ENCODE measurements around the gene HSF5.

Gene HSF5

DNA sequence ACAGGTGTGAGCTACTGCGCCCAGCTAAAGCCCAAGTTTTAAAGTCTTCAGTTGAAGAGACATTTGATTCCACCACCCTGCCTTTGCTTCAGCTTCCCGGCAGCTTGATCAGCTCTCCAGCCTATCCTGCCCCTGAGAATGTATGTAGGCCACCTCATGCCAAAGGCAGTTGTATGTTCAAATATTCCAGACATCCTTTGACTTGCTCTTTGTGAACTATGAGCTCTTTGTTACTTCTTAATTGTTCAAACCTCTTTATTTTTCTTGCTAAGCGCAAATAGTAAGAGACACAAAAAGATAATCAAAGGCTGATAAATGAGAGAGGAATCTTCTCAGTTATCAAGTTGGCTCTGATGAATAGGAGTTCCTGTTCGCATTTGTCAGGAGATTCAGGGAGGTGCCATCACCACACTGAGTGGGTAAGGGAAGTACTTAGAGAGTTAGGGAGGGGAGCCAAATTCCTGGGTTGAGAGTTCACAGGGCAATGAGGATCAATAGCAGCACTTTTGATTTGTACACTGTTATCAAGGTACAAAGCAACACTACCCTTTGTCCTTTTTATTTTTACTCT lies 104.2 kb downstream of the HSF5 start:
- no peak for DNase-seq

DNA sequence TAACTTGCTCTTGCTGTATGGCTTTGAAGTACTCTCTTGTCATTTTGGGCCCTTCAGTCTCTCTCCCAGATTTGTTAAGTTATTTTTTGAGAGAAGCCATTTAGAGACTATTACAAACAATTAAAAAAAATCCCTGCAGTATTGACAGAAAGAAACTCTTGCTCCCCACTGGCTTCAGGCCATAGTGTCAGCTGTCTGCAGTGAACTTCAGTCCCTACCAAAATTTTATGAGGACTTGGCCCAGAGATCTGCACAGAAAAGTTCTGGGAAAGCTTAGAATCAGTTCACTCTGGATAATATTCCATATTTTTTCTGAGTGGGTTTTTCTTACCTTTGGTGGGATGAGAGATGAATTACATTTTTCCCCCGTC lies 105.4 kb downstream of the HSF5 start:
- no peak for DNase-seq

DNA sequence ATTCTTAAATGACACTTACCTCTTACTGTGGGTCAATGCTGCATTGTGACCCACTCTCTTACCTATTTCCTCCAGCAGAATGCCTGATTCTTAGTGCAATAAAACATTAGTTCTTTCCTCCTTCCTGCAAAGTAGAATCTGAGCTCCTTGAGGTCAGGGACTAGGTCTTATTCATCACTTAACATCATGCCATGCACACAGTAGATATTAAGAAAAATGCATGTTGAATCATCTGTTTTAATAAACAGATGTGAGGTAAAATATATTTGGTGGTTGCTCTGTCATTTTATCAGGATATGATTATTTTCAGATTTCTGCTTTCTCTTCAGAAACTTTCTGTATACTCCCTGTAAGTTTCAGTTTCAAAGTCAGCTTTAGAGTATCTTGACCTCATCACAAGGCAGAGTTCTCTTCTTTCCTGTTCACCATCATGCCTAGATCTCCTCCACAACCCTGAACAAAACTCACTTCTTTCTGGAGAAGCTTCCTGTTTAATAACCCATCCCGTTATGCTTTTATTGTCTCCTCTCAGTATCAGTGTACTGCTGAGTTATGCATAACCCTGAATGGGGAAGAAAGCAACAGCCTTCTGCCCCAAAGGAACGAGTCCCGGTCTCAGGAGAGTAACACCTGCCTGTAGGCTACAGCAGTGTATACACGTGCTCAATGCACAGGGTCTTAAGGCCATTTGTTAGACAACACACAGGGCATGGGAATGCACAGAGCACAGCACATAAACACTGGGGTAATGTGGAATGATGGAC lies 105.9 kb downstream of the HSF5 start:
- DNase-seq: no peak

DNA sequence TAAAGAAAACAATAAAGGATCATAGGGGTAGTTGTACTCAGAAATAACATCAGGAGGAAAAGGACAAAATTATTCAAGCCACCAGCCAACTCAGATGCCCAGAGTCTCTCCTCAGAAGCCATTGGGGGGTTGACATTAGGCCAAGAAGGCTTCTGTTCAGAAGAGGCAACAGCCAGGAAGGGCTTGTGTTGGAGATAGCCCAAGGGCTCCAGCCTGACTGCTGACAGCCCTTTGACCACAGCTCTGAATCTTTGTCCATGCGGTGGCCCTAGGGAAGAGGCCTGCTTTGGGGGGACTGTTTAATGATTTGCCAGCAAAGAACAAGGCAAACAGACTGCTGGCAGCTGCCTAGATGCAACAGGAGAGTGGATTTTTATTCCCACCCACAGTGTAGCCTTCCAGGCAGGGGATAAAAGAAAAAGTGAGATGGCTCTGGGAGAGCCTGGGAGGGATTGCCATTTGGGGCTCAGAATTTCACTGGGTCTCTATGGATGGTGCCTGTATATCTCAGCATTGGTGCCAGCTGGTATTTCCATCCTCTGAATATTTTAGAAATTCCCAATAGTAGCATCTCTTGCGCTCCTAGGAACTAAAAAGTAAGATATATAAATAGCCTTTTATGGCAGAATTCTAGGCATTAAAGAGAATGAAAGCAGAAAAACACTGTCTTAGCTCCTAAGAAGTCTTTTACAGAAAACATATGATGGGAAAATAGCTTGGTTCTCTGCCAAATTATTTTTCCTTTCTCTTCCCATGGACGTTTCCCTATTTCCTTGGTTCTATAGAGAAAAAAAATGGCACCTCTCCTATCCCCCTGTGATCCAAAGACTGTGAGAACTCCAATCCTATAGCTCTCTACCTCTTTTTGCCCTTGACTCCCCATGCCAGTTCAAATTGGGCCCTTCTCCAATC lies 106.8 kb downstream of the HSF5 start:
- DNase-seq: no peak

DNA sequence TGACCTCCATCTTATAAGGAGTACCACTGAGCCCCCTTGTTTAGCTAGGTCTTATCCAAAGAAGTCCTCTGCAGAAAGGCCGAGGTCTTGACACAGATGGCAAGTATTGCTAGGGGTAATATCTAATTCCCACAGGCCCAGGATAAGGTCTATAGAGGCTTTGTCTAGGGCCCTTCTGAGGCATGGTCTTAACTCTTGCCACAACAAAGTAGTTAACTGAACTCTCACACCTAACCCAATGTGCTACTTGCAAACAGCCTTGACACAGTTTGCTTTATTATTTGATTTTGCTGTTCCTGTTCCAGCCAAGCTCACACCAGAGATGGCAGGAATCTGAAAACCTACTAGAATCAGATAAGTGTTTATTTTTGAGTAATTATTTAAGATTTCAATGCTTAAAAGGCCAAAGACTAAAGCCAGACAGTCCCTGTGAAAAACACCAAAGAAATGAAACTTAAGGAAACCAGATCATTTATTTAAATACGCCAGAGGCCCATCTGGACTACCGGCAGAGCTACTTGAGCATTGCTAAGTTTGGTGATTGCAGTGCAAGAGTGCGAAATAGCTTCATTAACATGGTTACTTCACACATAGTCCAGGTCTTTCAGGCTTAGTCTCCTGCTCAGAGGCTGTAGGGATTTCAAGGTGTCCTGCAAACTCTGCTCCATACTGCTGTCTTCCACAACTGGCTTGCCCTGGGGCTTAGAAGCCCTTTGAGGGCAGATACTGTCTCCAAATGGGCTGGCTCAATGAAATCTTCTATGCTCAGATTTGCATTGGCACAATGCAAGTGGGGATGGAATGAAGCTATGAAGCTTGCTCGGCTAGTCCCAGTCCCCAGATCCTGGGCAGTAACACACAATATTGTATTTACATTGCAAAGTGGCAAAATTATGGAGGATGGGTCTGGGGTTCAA lies 107.7 kb downstream of the HSF5 start:
- no peak for DNase-seq

DNA sequence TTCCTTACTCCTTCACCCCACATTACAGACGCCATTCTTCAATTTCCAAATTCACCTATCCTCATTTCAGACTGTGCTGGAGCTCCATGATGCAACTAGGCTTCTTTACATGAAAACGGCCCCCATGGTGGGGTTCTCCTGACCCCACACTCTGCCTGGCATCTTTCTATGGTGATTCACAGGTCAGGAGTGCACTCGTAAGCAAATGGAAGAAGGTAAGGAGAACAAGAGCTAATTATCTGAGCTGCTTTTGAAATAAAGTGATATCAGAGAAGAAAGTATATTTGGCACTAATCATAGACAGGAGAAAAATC lies 108.7 kb downstream of the HSF5 start:
- DNase-seq: no peak

DNA sequence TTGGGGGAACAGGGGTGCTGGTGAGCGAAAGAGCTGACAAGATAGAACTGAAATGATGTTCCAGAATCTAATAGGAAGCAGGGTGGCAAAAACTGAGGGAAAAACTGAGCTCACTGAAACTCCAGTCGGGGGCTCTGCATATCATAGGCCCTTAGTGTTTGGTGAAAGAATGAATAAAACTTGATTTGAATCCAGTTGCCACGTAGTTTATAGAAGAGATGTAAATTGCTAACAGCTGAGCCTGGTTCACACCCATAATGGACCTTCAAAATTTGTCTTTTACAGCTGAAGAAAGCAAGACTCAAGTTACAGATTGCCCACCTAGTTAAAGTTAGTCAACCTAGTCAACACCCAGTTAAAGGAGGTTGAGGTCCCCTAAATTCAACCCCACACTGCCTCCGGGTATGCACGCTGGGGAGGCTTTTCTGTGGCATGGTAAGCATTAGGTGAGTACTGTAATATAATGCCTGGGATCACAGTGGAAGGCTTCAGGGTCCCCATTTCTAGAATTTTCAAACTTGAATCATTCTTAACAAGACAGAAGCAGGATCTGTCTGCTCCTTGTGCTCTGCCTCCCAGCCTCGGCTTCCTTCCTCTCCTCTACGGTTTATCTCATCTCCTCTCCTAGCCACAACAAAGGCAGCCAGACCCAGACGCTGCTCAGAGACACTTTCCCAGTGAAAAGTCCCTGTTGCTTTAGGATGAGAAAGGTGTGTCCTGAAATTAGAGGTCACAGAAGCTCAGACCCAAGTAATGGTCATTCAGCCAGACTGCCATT lies 109.3 kb downstream of the HSF5 start:
- DNase-seq: no peak

DNA sequence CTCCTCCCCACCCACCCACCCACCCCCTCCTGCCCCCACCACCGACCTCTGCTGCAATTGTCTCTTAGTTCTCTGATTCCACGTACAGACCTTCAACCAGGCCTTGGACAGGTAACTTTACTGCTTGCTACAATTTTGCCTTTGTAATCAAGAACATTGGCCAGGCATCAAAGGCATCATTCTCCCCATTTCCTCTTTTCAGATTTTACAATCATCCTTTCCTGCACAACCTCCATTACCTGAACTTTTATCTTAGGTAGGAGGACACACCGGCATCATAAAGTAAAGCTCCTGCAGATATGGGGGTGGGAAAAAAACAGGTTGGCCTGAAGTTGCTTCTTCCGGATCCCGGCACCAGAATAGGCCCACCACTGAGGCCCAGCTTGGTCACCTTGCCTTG lies 110.5 kb downstream of the HSF5 start:
- DNase-seq: no peak

DNA sequence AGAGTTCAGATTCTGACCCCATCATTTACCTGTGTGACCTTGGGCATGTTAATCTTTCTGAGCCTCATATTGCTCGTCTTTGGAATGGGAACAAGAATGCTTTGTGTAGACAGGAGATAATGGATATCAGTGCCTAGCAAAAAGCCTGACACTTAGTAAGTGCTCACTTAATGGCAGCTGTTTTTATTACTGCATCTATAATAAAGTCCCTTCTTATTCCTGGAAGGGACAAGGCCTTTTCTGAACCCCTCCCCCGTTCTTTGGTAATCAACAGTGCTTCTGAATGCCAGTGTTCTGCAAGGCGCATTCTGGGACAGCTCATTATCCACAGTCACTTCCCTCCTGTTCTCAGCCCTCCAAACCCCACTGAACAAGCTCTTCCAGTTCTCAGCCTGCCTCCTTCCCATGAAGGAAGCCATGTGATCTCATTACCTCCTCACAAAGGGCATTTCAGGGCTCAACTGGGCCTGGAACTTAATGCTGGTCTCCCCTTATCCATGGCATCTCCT lies 111.1 kb downstream of the HSF5 start:
- DNase-seq: no peak

DNA sequence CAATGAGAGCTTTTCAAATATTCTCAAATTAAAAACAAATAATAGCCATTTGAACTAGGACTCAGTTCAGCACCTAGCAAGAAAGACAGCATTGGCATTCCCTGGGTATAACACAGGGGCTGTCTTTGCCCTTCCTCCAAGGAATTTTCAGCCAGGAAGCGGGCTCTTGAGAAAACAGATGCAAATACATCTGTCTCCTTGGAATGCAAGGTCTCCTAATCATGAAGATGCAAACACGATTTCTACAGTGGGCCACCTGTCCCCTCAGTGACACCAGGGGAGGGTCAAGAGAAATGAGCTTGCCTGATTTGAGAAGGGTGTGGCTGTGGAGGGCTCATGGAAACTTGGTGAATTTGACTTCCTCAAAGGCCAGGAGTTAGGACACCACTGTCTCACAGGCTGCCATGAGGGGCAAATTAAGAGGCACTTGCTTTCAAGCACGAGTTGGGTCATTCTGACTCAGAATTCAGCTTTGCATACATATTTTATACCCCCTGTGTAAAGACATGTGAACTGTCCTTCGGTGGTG lies 111.7 kb downstream of the HSF5 start:
- no peak for DNase-seq

DNA sequence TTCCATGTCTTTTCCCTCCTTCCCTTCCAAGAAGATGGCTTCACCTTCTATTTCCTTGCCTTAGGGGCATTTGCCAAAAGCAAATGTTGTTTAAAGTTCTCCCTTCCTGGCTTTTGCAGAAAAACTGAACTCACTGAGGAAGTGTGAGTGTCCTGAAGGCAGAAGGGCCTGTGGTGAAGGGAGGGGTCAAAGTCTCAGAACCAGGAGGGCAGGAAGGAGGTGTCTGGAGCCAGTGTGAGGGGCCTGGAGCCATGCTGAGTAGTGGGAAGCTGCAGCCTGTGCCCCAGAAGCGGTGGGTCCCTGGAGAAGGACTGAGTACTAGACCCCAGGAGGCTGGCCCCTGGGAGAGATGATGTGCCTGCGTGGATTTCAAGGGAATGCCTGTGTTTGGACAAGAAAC lies 112.4 kb downstream of the HSF5 start:
- DNase-seq: no peak

DNA sequence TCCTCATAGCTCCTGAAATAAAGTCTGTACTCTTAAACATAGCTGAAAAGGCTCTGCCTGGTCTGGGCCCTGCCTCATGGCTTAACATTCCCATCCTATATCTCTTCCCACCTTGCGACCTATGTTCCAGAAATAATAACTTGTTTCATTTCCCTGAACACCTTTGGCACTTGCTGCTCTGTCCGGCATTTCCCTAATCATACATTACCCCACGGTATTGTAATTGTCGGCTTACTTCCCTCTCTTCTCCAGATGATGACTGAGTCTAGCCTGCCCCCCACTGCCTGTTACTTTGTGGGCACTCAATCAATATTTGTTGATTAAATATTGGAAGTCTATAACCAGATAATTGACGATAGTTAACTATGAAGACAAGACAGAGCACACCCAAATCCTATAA lies 113.0 kb downstream of the HSF5 start:
- DNase-seq: no peak

DNA sequence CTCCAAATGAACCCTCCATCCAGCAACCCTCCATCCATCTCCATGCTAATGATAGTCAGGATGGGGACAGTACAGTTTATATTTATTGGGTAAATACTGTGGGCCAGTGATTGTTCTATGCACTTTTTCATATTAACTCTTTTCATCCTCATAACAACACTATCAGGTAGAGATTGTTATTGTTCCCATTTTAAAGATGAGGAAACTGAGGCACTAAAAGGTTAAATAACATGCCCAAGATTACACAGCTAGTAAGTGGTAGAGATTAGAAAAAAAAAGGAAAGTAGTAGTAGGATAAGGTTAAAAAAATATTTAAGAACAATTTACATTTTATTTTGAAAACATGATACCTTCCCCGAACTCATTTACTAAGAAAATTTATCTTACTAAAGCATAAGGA lies 114.3 kb downstream of the HSF5 start:
- DNase-seq: no peak

DNA sequence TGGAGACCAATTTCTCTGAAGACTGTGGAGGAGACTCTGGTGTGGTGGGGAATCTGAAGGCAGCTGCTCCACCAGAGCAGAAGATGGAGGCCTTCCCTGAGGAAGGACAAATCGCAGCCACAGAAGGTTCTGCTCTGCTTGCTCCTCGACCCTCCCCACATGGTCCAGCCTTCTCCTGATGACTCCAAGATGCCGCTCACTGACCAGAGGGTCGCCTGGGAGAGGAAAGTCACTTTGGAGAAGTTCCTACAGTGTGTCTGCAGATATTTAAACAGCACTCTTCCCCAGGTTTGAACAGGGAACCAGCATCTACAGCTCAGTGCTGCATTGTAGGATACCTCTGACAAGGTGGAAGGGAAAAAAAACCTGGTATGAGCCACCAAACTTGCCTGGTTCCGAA lies 115.2 kb downstream of the HSF5 start:
- DNase-seq: no peak

DNA sequence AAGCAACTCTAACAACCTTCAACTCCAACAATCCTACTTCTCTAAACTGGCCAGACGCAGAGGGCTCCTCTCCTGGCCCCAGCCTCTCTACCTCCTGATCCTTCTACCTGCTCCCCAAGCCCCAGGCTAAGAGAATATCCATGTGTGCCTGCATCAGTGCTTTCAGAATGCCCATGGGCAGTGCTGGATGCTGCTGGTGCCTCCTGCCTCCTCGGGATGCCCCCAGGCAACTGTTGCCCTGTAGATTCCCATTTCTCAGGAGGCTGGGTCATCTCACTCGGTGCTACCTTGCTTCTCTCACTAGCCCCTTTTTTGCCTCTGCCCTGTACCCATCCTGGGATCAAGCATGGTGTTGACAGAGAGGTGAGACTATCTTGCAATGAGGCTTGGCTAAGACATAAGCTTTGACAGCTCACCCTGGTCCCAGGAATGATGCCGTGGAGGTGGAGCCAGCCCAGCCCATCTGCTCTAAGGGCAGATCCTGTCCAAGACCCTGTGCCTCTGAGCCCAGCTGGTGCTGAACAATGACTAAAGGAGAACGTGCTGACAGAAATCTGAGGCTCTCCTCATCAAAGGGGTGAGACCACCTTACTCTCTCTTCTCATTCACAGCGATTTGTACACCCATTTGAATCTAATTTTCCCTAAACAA lies 116.8 kb downstream of the HSF5 start:
- no peak for DNase-seq

DNA sequence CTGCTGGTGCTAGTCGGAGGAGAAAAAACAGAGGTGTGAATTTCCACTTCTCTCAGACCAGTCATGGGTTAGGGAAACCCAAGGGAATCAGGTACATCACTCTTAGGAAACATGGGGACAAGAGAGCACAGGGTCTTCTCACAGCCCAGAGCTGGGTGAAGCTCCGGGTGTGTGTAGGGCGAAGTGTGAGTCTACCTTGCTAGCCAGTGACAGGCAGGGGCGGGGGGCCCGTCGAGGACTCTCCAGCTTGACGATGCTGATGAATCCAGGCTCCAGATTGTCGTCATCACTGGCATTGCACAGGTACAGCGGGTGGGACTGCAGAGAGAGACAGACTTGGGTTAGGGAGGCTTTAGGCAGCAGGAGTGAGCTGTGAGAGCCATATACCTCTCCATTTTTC lies 117.5 kb downstream of the HSF5 start:
- no peak for DNase-seq

DNA sequence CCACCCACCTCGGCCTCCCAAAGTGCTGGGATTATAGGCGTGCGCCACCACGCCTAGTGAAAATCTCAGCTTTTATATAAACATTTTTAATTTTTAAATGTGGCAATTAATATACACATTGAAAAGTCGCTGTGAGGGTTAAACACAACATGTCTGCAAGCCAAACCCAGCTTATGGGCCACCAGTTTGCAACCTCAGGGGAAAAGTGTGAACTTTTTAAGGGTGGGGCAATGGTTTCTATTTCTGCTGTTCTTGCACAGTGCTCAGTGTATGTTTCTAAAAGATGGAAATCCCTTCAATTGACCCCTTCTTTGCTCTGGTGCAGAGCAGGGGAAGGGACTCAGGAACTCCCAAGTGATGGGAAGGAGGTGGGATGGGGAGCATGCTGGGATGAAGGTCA lies 117.9 kb downstream of the HSF5 start:
- no peak for DNase-seq
